Measurements from ENCODE around the gene MAGOH.

The MAGOH gene

GRCh38 chr1:53276153-53276901 lies 38.0 kb upstream of the MAGOH start:
- TF ChIP-seq, protein P1, sequence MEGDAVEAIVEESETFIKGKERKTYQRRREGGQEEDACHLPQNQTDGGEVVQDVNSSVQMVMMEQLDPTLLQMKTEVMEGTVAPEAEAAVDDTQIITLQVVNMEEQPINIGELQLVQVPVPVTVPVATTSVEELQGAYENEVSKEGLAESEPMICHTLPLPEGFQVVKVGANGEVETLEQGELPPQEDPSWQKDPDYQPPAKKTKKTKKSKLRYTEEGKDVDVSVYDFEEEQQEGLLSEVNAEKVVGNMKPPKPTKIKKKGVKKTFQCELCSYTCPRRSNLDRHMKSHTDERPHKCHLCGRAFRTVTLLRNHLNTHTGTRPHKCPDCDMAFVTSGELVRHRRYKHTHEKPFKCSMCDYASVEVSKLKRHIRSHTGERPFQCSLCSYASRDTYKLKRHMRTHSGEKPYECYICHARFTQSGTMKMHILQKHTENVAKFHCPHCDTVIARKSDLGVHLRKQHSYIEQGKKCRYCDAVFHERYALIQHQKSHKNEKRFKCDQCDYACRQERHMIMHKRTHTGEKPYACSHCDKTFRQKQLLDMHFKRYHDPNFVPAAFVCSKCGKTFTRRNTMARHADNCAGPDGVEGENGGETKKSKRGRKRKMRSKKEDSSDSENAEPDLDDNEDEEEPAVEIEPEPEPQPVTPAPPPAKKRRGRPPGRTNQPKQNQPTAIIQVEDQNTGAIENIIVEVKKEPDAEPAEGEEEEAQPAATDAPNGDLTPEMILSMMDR (IDR thresholded peaks at IDR 0.05; ENCODE audit: insufficient read depth, low read depth, low read length, missing control alignments): no peak
- no peak overlapping the region for H3K4me3 ChIP-seq (ENCODE audit: low read depth, low read length)
- DNase-seq (ENCODE audit: low read depth): no peak

DNA sequence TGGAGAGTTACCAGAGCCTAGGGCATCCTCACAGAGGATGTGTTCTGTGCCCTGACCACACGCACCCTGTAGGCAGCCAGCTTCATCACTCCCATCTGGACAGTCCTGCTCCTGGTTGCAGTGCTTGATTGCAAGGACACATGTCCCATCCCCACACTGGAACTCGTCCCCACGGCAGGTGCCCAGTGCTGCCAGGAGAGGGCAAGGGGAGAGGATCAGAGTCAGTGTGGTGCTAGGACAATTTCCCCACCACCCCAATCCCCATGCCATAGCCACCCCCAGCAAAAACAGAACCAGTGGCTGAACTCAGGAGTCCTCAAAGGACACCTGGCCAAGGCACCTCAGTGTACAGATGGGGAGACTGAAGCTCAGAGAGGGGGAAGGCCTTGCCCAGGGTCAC lies 37.2 kb upstream of the MAGOH start:
- DNase-seq (ENCODE audit: low read depth): no peak
- TF ChIP-seq, protein P1 (IDR thresholded peaks at IDR 0.05; ENCODE audit: insufficient read depth, low read depth, low read length, missing control alignments): no peak
- H3K4me3 ChIP-seq (ENCODE audit: low read depth, low read length): no peak overlapping the region

DNA sequence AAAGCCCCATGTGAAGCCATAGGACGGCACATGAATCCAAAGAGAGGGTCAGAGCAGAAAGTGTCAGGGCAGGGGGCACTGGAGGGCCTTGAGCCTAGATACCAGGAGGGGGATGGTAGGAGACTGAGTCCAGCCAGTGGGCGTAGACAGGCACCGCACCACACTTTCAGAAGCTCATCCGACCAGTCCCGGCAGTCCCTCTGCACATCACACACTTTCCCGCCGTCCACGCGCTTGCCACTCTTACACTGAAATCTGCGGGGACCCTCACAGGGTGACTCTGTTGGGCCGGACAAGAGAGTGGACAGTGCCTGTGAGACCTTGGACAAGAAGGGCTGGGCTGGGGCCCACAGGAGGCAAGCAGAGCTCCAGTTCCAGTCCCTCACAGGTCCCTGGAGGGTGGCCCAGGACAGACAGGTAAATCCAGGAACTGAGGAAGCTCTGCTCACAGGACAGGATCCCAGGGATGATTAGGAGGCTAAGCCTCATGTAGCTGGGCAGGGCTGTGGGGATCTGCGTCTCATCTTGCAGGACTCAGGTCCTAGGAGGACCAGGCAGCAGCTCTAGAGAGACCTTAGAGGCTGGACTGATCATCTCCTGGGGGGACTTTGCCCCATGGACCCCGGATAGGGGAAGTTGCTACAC lies 36.3 kb upstream of the MAGOH start:
- TF ChIP-seq, protein P1 (IDR thresholded peaks at IDR 0.05; ENCODE audit: insufficient read depth, low read depth, low read length, missing control alignments): no peak
- DNase-seq (ENCODE audit: low read depth): no peak
- no peak overlapping the region for H3K4me3 ChIP-seq (ENCODE audit: low read depth, low read length)

DNA sequence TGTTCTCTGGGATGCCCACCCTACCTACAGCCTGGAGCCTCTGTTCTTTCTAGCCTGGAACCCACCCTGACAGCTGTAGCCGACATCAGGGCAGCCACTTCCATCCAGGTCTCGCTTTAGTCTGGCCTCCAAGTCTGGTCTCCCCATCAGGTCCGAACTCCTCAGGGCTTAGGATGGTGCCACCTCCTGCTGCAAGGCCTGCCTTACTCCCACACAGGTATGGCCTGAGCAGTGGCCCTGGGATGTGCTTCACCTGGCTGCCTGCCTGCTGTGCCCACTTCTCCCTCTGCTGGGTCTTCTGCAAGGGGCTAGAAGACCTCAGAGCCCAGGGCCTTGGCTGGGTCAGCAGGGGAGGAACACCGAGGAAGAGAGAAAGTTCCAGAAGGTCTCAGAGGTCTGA lies 35.7 kb upstream of the MAGOH start:
- no peak for DNase-seq (ENCODE audit: low read depth)
- TF ChIP-seq, protein P1 (IDR thresholded peaks at IDR 0.05; ENCODE audit: insufficient read depth, low read depth, low read length, missing control alignments): no peak
- no peak overlapping the region for H3K4me3 ChIP-seq (ENCODE audit: low read depth, low read length)

- TF ChIP-seq, protein P1 (IDR thresholded peaks at IDR 0.05; ENCODE audit: insufficient read depth, low read depth, low read length, missing control alignments): no peak
- H3K4me3 ChIP-seq (ENCODE audit: low read depth, low read length): no peak overlapping the region
- DNase-seq (ENCODE audit: low read depth): no peak
Observed at GRCh38 chr1:53273526-53273925, 35.2 kb upstream of the MAGOH start.

DNA sequence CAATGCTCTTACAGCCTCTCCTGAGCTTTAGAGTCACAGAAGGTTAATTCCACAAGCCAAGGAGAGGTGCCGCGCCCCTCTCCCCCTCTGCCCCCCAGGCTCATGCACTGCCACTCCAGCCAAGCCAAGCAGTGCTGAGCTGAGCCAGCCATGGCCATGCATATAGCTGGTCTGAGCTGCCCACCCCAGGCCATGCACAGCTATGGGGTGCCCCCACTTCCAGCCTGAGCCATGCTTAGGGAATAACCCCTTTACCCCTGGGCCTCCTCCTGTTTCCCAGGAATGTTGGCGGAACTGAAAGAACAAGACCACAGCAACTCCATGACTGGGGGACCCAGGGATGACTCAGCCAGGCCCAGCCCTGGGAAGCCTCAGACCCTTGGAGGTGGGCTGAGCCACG lies 34.0 kb upstream of the MAGOH start:
- TF ChIP-seq, protein P1 (IDR thresholded peaks at IDR 0.05; ENCODE audit: insufficient read depth, low read depth, low read length, missing control alignments): no peak
- no peak overlapping the region for H3K4me3 ChIP-seq (ENCODE audit: low read depth, low read length)

More for the DNA sequence above, 34.0 kb upstream of the MAGOH start:
- no peak for DNase-seq (ENCODE audit: low read depth)

Data from GM12865 (cell line).